Esophagus muscularis mucosa (tissue), 4 donors: Measurements from ENCODE around the gene MRNIP.
A peak's percentile ranks its signal among the peaks of the same experiment; 100 is the strongest.

Experiments used
- CTCF ChIP-seq, 3 experiments: fragments of 200-600 bp in 2 of 3; fragments of 450-650 bp in 1 of 3; sonication (generic) in 2 of 3; IDR thresholded peaks; one replicate each; pipeline ENCODE4 v1.5.1; 2017 to 2019; ENCODE audit warnings: antibody characterized with exemption in 3 of 3, mild to moderate bottlenecking in 2 of 3, moderate library complexity in 1 of 3
- EP300 ChIP-seq: sonication (generic); formaldehyde crosslinking; IDR thresholded peaks from one replicate; pipeline ENCODE4 v1.6.1; 2017; ENCODE audit warnings: antibody characterized with exemption
- POLR2A ChIP-seq: fragments of 450-650 bp; IDR thresholded peaks from one replicate; pipeline ENCODE4 v1.6.1; 2017; ENCODE audit warnings: antibody characterized with exemption, moderate library complexity, mild to moderate bottlenecking, low read depth

- peak in 1 of 3 experiments; percentile 4 for TF ChIP-seq CTCF (IDR thresholded peaks at IDR 0.05)
- TF ChIP-seq EP300, result peak; percentile 51
- TF ChIP-seq POLR2A, result peak; percentile 27
Observed at GRCh38 chr5:179818746-179819295, 39.8 kb downstream of the MRNIP start.
